Left renal pelvis (tissue), 4 donors: Measurements from ENCODE around the gene OR13C3. TPM values are rescaled to one million over a fixed set of nuclear protein-coding genes. Genes with fewer than 3 reads are reported as not detected.

Source experiments
- polyA plus RNA-seq, 4 donors: library from polyadenylated mRNA; unstranded; fragments of 120-200 nt; gene quantifications; one replicate each; pipeline ENCODE4 v1.2.1, GENCODE V29; 2013; ENCODE audit not compliant: insufficient read length in 4 of 4

Gene OR13C3
- polyA plus RNA-seq, 4 donors: not detected

Other genes starting within 250 kb of the OR13C3 start
- not detected for gene OR13F1, start 32.6 kb downstream of the OR13C3 start, polyA plus RNA-seq
- gene OR13C4, start 9.6 kb downstream of the OR13C3 start, polyA plus RNA-seq: not detected
- gene OR13C8, start 32.3 kb upstream of the OR13C3 start, polyA plus RNA-seq: not detected
- gene OR13C5, start 62.6 kb upstream of the OR13C3 start, polyA plus RNA-seq: not detected
- gene OR13C2, start 68.8 kb upstream of the OR13C3 start, polyA plus RNA-seq: under 1 TPM in 2 of 4 donors, not detected in 2; 0.14 to 0.38 TPM
- gene OR13C9, start 81.3 kb upstream of the OR13C3 start, polyA plus RNA-seq: not detected
- not detected for gene OR13D1, start 157.7 kb upstream of the OR13C3 start, polyA plus RNA-seq
- 10 to 100 TPM; 40.0 to 68.3 (median 50.7) TPM for gene NIPSNAP3A, start 210.8 kb upstream of the OR13C3 start, polyA plus RNA-seq
- gene NIPSNAP3B, start 227.3 kb upstream of the OR13C3 start, polyA plus RNA-seq: 10 to 100 TPM; 11.2 to 14.7 (median 12.5) TPM